Stimulated activated CD4-positive, alpha-beta T cell treated with anti-CD3 and anti-CD28 coated beads, Interleukin-2, amount 100 ng/mL, for 4 hours (primary cell): ENCODE measurements around the gene NGB.
"Not testable (repeated sequence)": the region's sequence is repeated elsewhere in the genome, so short reads cannot be mapped to it uniquely, and the experiment has no call there.

Experiments used
- DNase-seq: peaks from one replicate; pipeline ENCODE4 v3.0.0-alpha.2; 2020; ENCODE audit warnings: low read depth

Gene NGB

GRCh38 chr14:77271113-77271710, at the start of gene NGB:
NGB (minus strand) TSS chr14:77271206; CDS start chr14:77270937, 269 bp downstream.
- no peak for DNase-seq

- peak; percentile 89 for DNase-seq
Measured at GRCh38 chr14:77320238-77320935, 49.4 kb upstream of the NGB start, which contains the start of gene POMT2. POMT2 (minus strand) TSS chr14:77320883; CDS start chr14:77320681, 202 bp downstream.

GRCh38 chr14:77319422-77319821, 48.4 kb upstream of the NGB start:
- DNase-seq, result no peak

GRCh38 chr14:77318756-77319155, 47.8 kb upstream of the NGB start:
- DNase-seq, result not testable (repeated sequence)

- DNase-seq, result no peak
Measured at GRCh38 chr14:77318006-77318553, 47.1 kb upstream of the NGB start.

- no peak for DNase-seq
Measured at GRCh38 chr14:77316872-77317301, 45.9 kb upstream of the NGB start.

GRCh38 chr14:77316195-77316505, 45.1 kb upstream of the NGB start:
- no peak for DNase-seq

- no peak for DNase-seq
Measured at GRCh38 chr14:77314539-77315457, 43.8 kb upstream of the NGB start.

- DNase-seq, result no peak
Measured at GRCh38 chr14:77314043-77314442, 43.0 kb upstream of the NGB start.

- no peak for DNase-seq
Measured at GRCh38 chr14:77313371-77313770, 42.4 kb upstream of the NGB start.

GRCh38 chr14:77311217-77311616, 40.2 kb upstream of the NGB start:
- no peak for DNase-seq

GRCh38 chr14:77310026-77310425, 39.0 kb upstream of the NGB start:
- DNase-seq, result no peak

GRCh38 chr14:77309131-77309530, 38.1 kb upstream of the NGB start:
- DNase-seq, result no peak

- DNase-seq, result no peak
Measured at GRCh38 chr14:77306851-77307496, 36.0 kb upstream of the NGB start.

- no peak for DNase-seq
Measured at GRCh38 chr14:77306416-77306815, 35.4 kb upstream of the NGB start.

GRCh38 chr14:77305696-77306095, 34.7 kb upstream of the NGB start:
- DNase-seq, result no peak

GRCh38 chr14:77303417-77304156, 32.6 kb upstream of the NGB start:
- DNase-seq, result no peak

- no peak for DNase-seq
Measured at GRCh38 chr14:77302926-77303325, 31.9 kb upstream of the NGB start.

- no peak for DNase-seq
Measured at GRCh38 chr14:77301103-77301502, 30.1 kb upstream of the NGB start.

- no peak for DNase-seq
Measured at GRCh38 chr14:77299771-77300170, 28.8 kb upstream of the NGB start.

GRCh38 chr14:77296906-77297305, 25.9 kb upstream of the NGB start:
- no peak for DNase-seq
